Measurements from ENCODE around the gene PPP5C.

- TF ChIP-seq, protein P1, sequence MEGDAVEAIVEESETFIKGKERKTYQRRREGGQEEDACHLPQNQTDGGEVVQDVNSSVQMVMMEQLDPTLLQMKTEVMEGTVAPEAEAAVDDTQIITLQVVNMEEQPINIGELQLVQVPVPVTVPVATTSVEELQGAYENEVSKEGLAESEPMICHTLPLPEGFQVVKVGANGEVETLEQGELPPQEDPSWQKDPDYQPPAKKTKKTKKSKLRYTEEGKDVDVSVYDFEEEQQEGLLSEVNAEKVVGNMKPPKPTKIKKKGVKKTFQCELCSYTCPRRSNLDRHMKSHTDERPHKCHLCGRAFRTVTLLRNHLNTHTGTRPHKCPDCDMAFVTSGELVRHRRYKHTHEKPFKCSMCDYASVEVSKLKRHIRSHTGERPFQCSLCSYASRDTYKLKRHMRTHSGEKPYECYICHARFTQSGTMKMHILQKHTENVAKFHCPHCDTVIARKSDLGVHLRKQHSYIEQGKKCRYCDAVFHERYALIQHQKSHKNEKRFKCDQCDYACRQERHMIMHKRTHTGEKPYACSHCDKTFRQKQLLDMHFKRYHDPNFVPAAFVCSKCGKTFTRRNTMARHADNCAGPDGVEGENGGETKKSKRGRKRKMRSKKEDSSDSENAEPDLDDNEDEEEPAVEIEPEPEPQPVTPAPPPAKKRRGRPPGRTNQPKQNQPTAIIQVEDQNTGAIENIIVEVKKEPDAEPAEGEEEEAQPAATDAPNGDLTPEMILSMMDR (IDR thresholded peaks at IDR 0.05) = no peak
- no peak for TF ChIP-seq ZFX (IDR thresholded peaks at IDR 0.05; ENCODE audit: borderline replicate concordance)
Observed at GRCh38 chr19:46408664-46409039, 61.8 kb downstream of the PPP5C start.
